Measurements from ENCODE around the gene IRS1. TPM values are rescaled to one million over a fixed set of nuclear protein-coding genes. Genes with fewer than 3 reads are reported as not detected.

The IRS1 gene
- total and polyA plus RNA-seq, 12 donors: 10.0 to 55.7 (median 25.0) TPM

DNA sequence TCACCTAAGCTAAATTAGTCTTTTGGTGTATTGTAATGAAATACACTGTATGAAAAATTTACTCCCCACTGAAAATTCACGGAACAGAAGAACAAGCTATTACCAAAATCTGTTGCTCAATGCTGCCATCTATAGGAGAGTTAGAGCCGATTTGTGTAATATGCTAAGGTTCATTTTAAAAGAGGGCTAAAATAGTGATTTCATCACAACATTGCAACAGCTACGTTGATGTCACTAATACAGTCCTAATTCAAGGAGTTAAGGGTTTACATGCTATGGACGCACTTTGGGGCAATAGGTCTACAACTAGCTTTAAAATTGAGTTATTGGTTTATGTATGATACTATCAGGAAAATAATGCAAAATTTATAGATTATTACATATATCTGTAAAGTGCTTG is 3.0 kb upstream of the IRS1 start:
- peak in 2 of 7 donors; percentile 19 to 24 for DNase-seq
- H3K9me3 ChIP-seq (replicated peaks in 1 of 3): no peaks in the 10 kb centered on the region
- H3K4me3 ChIP-seq: no peak overlapping the region
- no peaks in the 10 kb centered on the region for H3K36me3 ChIP-seq (replicated peaks in 1 of 2)
- H3K4me1 ChIP-seq (replicated peaks in 1 of 2): peaks cover 15 to 18% of the 10 kb centered on the region in 2 donors
- TF ChIP-seq POLR2A (IDR thresholded peaks at IDR 0.05): no peak
- TF ChIP-seq, protein P1, sequence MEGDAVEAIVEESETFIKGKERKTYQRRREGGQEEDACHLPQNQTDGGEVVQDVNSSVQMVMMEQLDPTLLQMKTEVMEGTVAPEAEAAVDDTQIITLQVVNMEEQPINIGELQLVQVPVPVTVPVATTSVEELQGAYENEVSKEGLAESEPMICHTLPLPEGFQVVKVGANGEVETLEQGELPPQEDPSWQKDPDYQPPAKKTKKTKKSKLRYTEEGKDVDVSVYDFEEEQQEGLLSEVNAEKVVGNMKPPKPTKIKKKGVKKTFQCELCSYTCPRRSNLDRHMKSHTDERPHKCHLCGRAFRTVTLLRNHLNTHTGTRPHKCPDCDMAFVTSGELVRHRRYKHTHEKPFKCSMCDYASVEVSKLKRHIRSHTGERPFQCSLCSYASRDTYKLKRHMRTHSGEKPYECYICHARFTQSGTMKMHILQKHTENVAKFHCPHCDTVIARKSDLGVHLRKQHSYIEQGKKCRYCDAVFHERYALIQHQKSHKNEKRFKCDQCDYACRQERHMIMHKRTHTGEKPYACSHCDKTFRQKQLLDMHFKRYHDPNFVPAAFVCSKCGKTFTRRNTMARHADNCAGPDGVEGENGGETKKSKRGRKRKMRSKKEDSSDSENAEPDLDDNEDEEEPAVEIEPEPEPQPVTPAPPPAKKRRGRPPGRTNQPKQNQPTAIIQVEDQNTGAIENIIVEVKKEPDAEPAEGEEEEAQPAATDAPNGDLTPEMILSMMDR (IDR thresholded peaks at IDR 0.05): peak; percentile 55 to 83 (median 77)
- intact Hi-C loops (cut with DNase I): loop anchor here (5.0 to 10.0 kb wide), 4 partner anchors 182 to 1138 kb away; no protein-coding TSS in a partner anchor
- 0 to 2% (median 0%) methylated on average over 4 of the region's 4 CpGs for WGBS, 4 donors
- H3K27ac ChIP-seq: no peak overlapping the region
- H3K27me3 ChIP-seq: no peaks in the 10 kb centered on the region

DNA sequence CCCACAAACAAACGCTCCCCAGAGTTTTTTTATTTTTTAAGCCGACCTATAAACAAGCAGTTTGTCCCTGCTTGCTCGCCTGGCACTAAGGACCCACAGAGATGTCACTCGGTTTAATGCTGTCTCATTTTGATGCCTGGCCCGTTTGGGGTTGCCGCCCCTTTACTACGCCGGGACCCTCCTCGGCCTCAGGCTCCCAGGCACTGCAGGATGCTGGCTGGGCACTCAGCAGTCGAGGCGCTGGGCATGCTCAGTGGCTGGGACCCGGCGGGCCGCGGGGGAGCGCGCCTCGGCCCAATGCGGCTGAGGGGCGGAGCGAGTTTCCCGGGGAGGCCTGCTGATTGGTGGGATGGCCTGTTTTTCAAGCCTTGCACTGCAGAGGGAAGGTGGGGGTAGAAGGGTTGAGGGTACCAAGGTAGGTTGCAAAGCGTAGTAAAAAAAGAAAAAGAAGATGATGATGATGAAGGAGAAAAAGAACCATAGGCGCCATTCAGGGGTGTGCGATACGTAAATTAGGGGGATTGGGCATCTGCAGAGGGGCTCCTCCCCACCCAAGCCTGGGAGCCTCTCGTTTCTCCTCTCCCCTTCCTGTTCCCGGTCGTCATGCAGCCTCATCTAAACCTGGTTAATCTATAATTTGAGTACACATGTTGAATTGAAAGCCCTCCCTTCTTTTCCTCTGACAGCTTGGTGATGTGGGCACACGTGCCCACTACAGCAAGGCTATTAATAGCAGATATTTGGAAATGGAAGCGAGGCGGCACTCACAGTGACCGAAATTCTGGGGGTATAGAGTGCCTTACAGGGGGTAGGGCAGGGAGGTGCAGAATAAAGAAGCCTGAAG is 1.5 kb upstream of the IRS1 start:
- Histone ChIP-seq H3K27me3 (no peaks in the 10 kb centered on the region), H3K4me3 (peak overlapping the region in 2 of 4 donors; percentile 32 to 63), H3K4me1 (replicated peaks in 1 of 2) (peaks cover 20 to 32% of the 10 kb centered on the region in 2 donors), H3K9me3 (replicated peaks in 1 of 3) (no peaks in the 10 kb centered on the region), H3K36me3 (replicated peaks in 1 of 2) (no peaks in the 10 kb centered on the region), H3K27ac (peak overlapping the region in 4 of 5 donors; percentile 66 to 94 (median 90))
- DNase-seq: peak; percentile 81 to 95 (median 88)
- TF ChIP-seq POLR2A (IDR thresholded peaks at IDR 0.05): peak; percentile 18 to 84
- TF ChIP-seq, protein P1 (IDR thresholded peaks at IDR 0.05): no peak
- 10 to 19% (median 12%) methylated on average over 32 to 33 of the region's 33 CpGs for WGBS, 4 donors
- intact Hi-C loops (cut with DNase I): loop anchor here (5.0 to 10.0 kb wide), 4 partner anchors 184 to 1136 kb away; no protein-coding TSS in a partner anchor

DNA sequence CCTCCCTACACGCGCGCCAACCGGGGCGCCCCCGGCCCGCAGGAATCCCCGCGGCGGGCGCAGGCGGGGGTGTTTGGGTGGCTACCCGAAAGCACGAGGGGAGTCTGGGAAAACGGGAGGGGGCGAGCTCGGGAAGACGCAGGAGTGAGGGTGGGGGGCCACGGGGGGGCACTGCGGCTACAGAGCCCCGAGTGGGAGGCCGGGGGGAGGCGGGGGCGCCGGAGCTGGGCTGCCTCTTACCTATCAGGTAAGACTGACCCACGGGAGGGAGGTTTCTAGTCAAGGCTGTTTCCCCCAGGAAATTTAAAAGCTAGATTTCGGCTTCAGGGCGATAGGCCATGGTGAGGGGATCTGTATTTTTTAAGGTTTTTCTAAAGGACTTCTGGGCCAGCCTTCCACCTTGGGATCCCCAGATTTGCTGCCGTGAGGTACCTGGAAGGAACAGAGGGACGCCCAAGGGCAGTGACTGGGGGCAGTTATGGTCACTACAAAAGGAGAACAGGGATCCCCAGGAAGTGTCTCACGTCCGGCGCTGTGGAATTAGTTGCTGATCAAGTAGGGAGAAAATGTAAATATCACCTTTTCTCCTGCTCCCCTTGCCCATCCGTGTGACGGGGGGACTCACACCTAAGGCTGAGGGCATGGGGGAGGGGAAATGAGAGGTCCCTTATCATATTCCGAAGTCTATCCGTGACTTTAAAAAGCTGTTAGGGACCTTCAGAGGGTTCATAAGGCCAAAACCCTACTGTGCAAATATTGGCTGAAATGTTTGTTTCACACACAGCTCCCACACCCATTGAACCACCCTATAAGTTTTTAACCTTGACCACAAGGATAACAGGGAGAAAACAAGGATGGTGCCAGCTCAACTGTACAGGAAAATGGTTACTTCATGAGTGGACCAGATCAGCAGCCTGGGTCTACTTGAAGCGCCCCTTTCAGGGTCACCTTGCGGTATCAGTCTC is 638 bp upstream of the IRS1 start:
- intact Hi-C loops (cut with DNase I): loop anchor here (5.0 to 10.0 kb wide), 9 partner anchors 135 to 1135 kb away; no protein-coding TSS in a partner anchor
- H3K9me3 ChIP-seq (replicated peaks in 1 of 3): no peaks in the 10 kb centered on the region
- TF ChIP-seq, protein P1 (IDR thresholded peaks at IDR 0.05): no peak
- TF ChIP-seq POLR2A (IDR thresholded peaks at IDR 0.05): no peak
- peak; percentile 14 to 65 (median 35) for DNase-seq
- H3K4me3 ChIP-seq: peak overlapping the region in 2 of 4 donors; percentile 63 to 86
- 4 to 8% (median 5%) methylated on average over 17 to 39 of the region's 39 CpGs for WGBS, 4 donors
- no peaks in the 10 kb centered on the region for H3K36me3 ChIP-seq (replicated peaks in 1 of 2)
- peak overlapping the region in 4 of 5 donors; percentile 66 to 94 (median 90) for H3K27ac ChIP-seq
- H3K4me1 ChIP-seq (replicated peaks in 1 of 2): peaks cover 29 to 41% of the 10 kb centered on the region in 2 donors
- no peaks in the 10 kb centered on the region for H3K27me3 ChIP-seq
